ENCODE results near the gene UBXN6.

The UBXN6 gene

DNA sequence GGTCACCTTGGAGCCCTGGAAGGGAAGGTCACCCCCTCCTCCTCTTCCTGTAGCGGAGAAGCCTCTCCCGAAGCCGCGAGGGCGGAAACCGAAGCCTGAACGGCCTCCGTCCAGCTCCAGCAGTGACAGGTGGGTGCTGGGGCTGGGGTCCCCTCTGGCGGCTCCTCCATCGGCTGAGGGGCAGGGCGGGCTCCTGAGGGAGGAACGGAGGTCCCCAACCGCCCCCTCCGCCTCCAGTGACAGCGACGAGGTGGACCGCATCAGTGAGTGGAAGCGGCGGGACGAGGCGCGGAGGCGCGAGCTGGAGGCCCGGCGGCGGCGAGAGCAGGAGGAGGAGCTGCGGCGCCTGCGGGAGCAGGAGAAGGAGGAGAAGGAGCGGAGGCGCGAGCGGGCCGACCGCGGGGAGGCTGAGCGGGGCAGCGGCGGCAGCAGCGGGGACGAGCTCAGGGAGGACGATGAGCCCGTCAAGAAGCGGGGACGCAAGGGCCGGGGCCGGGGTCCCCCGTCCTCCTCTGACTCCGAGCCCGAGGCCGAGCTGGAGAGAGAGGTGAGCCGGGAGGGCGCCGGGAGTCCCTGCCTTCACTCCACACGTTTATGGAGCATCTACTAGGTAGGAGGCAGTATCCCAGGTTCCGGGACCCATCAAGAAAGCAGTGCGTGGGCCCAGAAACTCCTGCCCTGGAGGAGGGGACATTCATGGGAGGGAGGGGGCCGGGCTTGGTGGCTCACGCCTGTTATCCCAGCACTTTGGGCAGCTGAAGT lies 36.5 kb upstream of the UBXN6 start:
- DNase-seq (ENCODE audit: low read depth), result no peak

DNA sequence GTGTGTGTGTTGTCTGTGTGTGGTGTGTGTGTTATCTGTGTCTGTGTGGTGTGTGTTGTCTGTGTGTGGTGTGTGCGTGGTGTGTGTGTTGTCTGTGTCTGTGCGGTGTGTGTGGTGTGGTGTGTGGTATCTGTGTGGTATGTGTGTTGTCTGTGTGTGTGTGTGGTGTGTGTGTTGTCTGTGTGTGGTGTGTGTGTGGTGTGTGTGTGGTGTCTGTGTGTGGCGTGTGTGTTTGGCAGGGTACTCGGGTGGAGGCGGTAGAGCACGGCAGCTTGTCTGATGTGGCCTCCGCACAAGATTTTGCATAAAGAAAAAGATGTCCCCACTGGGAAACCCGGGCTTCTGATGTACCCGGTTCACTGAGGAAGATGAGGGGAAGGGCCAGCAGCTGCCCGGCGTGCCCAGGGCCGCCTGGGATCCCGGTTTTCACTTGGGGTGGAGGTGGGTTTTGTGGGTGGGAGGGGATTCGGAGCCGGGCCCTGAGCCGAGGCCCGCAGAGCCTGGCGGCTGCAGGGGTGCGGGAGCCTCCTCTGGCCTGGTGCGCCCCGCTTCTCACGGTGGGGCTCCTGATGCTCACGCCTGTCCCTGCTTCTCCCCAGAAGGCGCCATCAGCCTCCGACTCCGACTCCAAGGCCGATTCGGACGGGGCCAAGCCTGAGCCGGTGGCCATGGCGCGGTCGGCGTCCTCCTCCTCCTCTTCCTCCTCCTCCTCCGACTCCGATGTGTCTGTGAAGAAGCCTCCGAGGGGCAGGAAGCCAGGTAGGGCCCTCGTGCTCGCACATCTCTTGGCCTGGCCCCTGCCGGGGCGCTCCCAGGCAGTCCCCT lies 35.7 kb upstream of the UBXN6 start:
- no peak for DNase-seq (ENCODE audit: low read depth)

DNA sequence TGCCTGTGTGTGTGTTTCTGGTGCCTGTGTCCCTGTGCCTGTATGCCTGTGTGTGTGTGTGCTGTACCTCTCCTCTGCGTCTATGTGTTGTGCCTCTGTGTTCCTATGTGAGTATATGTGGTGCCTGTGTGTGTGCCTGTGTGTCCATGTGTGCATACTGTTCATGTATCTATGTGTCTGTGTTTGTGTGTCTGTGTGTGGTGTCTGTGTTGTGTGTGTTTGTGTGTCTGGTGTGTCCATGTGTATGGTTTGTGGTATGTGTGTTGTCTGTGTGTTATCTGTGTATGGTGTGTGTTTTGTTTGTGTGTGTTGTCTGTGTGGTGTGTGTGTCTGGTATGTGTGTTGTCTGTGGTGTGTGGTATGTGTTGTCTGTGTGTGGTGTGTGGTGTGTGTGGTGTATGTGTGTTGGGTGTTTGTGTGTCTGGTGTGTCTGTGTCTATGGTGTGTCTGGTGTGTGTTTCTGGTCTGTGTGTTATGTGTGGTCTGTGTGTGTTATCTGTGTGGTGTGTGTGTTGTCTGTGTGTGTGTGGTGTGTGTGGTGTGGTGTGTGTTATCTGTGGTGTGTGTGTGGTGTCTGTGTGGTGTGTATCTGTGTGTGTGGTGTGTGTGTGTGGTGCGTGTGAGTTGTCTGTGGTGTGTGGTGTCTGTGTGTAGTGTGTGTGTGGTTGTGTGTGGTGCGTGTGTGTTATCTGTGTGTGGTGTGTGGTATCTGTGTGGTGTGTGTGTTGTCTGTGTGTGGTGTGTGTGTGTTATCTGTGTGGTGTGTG lies 34.9 kb upstream of the UBXN6 start:
- DNase-seq (ENCODE audit: low read depth), result no peak

DNA sequence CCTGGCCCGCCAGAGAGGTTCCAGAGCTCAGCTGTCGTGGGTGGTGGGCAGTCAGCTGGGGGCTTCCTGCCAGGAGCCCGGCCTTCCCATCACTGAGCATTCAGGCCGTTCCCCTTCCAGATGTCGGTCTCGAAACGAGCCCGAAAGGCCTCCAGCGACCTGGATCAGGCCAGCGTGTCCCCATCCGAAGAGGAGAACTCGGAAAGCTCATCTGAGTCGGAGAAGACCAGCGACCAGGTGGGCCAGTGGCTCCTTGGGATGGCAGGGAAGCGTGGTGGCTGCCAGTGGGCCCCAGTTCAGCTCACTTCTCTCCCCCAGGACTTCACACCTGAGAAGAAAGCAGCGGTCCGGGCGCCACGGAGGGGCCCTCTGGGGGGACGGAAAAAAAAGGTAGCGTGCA lies 33.9 kb upstream of the UBXN6 start:
- no peak for DNase-seq (ENCODE audit: low read depth)

DNA sequence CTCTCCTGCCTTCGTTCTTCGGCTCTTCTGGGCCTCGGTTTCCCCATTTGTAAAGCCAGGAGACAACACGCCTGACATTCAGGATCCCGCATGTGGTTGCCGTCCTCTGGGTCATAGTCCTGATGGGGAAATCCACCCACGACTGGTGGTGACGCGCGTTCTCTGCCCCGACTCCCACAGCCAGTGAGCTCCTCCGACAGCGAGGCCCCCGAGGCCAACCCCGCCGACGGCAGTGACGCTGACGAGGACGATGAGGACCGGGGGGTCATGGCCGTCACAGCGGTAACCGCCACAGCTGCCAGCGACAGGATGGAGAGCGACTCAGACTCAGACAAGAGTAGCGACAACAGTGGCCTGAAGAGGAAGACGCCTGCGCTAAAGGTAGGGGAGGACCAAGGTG lies 30.9 kb upstream of the UBXN6 start:
- no peak for DNase-seq (ENCODE audit: low read depth)

DNA sequence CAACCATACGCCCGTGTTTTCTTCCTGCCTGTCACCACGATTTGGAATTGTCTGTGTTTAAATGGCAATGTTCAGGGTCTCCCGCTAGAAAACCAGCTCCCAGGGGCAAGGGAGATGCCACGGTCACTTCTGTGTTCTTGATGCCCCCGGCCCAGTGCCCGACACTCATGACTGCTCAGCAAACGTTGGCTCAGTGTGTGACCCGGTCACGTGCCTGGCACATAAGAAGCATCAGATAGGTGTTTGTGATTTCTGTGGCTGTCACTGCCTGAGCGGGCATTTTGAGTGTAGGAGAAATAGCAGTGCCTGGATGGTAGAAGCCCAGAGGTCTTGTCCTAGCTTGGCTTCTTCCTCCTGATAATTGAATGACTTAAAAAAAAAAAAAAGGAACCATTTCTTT lies 30.0 kb upstream of the UBXN6 start:
- no peak for DNase-seq (ENCODE audit: low read depth)

DNA sequence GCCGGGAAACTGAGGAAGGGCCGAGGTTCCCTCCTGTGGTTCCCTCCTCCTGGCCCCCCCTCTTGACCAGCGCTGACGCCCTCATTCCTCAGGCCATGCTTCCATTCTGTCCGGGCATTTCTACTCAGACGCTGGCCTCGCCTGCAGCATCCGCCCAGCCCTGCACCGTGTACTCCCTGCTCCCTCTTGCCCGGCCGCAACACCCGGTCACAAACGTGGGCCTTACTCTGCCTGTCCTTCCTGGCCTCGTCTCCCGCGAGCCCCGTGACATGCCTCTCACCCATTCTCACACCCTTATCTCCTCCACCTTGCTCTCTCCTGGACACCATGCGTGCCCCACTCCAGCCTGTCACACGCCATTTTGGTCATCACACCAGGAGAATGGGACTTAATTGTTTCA lies 25.8 kb upstream of the UBXN6 start:
- DNase-seq (ENCODE audit: low read depth), result no peak

DNA sequence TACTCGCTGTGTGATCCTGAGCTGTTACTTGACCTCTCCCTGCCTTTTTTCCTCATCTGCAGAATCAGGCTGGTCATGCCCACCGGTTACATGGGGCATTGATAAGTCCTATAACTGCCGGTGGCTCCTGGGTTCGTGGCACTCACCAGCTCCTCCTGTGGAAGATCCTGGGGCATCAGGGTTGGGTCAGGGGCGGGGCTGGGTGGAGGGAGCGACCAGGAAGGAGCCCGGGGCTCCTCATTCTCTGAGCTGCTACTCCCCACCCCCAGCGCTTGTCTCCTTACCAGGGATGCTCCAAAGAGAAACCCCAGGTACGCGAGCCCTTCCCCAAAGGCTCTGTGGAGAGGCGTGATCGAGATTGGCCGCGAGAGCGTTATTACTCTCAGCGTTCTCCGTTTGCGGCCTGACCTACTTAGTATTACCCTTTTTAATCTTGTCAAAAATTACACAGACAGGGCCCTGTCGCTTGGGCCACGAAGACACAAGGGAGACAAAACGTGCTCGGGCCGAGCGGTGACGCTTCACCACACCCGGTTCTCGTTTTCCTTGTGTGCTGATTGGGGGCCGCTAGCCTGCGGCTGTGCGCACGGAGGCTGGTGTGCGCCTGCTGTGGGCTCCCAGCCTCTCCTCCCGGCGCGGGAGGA lies 25.2 kb upstream of the UBXN6 start:
- no peak for DNase-seq (ENCODE audit: low read depth)

DNA sequence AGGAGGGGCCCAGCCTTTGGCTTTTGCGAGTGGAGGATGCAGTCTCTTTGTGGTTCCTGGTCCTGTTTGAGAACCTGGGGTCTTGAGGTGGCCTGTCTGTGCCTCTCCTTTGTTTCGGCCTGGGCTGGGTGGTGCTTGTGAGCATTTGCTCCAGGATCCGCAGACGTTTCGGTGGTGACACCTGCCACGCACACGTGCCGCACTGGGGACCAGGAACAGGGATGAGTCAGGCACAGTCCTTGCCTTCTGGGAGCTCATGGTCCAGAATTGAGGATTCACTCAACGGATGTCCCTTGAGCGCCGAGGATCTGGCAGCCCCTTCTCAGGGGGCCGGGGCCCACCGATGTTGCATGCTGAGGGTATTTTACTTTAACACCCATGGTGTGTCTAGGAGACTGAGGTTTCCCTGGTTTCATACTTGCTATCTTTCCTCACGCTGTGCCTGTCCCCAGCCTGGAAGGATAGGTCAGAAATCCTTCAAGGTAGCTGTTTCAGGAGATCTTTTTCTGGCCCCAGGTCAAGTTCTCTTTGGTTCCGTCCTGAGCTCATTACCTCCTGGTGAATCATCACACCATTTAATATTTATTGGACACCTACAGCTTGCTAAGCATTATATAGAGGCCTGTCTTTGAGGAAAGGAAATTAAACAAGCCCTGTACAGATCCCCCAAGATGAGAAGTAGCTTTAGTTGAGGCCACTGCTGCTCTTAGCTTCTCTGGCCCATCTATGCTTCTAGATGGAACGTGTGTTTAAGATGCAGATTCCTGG lies 19.6 kb upstream of the UBXN6 start:
- DNase-seq (ENCODE audit: low read depth), result no peak

DNA sequence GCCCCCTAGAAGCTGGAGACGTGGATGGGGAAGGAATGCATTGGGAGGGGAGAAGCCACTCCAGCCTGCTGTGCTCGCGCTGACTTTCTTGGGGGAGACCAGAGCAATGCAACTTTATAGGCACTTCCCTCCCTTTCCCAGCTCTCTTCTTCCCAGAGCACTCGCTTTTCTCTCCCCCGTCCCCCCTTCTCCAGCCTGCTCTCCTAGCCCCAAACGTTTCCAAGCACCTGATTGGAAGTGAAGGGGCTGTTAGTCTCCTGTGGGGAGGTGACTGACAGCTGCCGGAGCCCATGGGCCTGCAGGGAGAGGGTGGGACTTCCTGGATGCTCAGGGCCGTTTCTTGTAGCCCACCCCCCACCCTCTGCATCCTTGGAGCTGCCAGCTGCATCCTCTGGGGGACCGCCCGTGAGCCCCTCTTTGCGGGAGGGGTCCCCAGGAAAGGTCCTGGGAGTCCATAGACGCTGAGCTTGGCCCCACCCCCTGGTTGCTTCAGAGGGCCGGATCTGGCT lies 17.0 kb upstream of the UBXN6 start:
- DNase-seq (ENCODE audit: low read depth), result no peak

DNA sequence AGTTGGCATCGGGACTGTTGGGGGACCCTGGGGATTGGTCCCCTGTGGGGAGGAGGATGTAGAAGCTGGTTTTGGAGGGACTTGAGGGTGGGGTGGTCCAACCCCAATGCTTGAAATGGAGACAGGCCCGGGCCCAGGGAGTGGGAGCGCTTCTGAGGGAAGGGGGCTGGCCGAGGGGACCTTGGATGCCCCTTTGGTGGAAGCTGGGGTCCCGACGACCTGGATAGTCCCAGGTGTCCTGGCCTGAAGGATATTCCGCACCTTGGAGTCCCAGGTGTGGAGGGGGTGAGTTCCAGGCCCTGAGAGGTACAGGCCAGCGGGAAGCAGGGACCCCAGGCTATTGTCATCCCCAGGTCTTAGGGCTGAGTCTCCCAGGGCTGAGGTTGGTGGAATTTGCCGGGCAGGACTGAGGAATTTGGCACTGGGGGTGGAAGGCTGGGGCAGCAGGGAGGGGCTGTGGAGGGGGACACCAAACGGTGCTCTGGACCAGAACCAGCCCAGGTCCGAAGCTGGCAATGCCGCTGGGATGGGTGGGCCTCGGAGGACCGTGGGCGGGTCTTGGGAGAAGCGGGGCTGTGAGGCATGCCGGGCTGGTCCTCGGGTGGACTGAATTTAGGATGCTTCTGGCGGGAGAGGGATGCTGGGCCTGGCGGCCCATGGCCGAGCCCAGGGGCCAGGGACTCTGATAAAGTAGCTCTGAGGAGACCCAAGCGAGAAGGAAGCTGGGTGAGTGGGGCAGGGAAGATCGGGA lies 16.3 kb upstream of the UBXN6 start:
- no peak for DNase-seq (ENCODE audit: low read depth)

DNA sequence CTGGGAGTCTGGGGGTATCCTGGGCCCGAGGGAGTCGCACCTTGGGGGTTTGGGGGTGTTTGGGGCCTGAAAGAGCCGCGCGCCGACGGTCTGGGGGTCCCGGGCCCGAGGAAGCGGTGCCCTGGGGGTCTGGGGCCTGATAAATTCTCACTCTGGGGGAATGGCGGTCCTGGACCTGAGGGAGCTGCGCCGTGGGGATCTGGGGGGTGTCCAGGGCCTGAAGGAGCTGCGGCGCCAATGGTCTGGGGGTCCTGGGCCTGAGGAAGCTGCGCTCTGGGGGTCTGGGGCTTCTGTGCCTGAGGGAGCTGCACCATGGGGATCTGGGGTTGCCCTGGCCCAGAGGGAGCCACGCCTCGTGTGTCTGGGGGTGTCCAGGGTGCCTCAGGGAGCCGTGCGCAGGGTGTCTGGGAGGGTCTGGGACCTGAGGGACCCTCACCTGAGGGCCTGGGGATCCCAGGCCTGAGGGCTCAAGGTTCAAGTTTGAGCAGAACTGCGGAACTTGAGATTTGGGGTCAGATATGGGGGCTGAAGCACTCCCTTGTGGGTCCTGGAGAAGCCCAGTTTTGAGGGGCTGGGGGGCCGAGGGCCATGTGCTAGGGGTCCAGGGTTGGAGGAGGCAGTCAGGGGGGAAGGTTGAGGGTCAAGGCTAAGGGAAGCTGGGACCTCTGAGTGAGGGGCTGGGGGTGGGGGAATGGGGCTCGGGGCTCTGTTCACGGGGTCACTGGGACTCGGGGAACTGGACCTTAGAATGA lies 15.6 kb upstream of the UBXN6 start:
- DNase-seq (ENCODE audit: low read depth), result no peak

DNA sequence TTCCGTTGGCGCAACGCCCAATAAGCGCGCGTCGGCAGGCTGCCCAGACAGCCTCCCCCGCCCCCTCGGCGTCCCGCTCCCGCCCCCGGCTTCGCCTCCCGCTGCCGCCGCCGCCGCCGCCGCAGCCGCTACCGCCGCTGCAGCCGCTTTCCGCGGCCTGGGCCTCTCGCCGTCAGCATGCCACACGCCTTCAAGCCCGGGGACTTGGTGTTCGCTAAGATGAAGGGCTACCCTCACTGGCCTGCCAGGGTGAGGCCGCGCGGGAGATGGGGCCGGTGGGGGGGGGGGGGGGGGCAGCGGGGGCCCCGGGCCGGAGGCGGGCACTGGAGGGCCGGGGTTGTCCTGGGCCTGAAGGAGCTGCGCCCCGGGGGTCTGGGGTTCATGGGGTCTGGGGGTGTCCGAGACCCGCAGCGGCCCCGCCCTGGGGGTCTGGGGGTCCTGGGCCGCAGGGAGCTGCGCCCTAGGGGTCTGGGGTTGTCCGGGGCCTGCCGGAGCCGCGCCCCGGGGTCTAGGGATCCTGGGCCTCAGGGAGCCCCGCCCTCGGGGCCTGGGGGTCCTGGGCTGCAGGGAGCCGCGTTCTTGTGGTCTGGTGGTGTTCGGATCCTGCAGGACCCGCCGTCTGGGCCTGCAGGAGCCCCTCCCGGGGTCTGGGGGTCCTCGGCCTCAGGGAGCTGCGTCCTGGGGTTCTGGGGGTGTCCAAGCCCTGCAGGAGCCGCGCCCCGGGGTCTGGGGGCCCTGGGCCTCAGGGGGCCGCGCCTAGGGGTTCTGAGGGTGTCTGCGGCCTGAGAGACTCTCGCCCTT lies 14.8 kb upstream of the UBXN6 start, which contains the start of gene HDGFL2:
TSS of gene HDGFL2 (plus strand) at position 124 of the 801 bp plus-strand sequence. CDS start at position 178, 54 bp downstream.
- no peak for DNase-seq (ENCODE audit: low read depth)

DNA sequence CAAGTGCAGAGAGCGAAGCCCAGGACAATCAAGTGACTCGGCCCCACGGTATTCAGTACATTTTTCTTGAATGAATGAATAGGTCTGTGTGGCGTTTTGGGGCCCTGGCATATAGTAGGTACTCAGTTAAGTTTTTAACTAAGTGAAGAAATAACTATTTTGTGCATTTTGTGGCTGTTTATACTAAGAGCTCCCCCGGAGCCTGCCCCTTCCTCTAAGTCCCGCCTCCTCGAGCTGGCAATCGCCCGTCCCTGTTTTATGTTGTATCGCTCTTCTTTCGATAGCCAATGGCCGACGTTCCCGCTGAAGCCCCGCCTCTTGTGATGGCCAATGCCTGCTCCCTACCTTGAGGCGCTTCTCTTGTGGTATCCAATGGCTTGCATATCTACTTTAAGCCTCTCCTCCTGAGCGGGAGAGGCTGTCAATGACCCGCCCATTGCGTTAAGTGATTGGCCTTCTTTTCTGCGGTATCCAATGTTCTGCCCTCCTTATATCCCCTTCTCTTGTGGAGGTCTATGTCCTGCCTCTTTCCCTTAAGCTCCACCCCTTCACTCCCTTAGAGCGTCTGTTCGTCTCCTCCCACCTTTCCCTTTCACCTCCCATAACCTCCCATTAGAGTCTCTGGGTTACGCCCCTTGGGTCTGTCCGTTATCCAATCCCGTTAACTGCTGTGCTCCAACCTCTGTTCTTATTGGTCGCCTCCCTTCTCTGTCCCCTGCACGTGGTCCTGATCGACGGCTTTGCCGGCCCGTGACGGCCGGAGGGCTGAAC lies 14.0 kb upstream of the UBXN6 start:
- DNase-seq (ENCODE audit: low read depth), result peak; percentile 100

DNA sequence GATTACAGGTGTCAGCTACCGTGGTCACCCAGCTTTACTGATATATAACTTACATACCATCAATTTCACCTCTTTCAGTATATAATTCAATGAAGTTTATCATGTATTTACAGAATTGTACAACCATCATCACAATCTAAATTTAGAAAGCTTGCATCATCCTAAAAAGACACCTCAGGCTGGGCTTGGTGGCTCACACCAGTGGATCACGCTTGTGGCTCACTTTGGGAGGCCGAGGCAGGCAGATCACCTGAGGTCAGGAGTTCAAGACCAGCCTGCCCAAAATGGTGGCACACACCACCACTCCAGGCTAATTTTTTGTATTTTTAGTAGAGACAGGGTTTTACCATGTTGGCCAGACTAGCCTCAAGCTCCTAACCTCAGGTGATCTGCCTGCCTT lies 10.2 kb upstream of the UBXN6 start:
- no peak for DNase-seq (ENCODE audit: low read depth)

DNA sequence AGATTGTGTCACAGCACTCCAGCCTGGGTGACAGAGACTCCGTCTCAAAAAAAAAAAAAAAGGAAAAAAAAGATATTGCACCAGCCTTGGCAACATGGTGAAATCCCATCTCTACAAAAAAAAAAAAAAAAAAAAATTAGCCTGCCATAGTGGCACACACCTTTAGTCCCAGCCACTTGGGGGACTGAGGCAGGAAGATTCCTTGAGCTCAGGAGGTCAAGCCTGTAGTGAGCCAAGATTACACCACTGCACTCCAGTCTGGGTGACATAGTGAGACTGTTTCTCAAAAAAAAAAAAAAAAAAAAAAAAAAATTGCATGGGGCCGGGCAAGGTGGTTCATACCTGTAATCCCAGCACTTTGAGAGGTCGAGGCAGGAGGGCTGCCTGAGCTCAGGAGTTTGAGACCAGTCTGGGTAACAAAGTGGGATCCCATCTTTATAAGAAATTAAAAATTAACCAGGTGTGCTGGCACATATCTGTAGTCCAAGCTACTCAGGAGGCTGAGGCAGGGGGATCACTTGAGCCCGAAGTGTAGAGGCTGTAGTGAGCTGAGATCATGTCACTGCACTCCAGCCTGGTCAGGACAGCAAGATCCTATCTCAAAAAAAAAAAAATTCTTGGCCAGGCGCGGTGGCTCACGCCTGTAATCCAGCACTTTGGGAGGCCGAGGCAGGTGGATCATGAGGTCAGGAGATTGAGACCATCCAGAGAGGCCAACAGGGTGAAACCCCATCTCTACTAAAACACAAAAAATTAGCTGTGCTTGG lies 7.4 kb upstream of the UBXN6 start:
- no peak for DNase-seq (ENCODE audit: low read depth)
